BE2C (cell line): ENCODE measurements around the gene MAPRE3.
A peak's percentile ranks its signal among the peaks of the same experiment; 100 is the strongest.

Experiments
- DNase-seq: peaks from one replicate; pipeline ENCODE4 v3.0.0-alpha.2; 2020
- H3K27me3 ChIP-seq: fragments of 250-450 bp; sonication (Bioruptor Pico); 2 replicates; pipeline ENCODE4 v1.5.1; 2020; ENCODE audit warnings: mild to moderate bottlenecking
- H3K36me3 ChIP-seq: fragments of 250-450 bp; sonication (Bioruptor Pico); 2 replicates; pipeline ENCODE4 v1.5.1; 2020; ENCODE audit warnings: mild to moderate bottlenecking
- H3K4me1 ChIP-seq: fragments of 250-450 bp; sonication (Bioruptor Pico); 2 replicates; pipeline ENCODE4 v1.5.1; 2020
- H3K4me3 ChIP-seq: 2 replicates; pipeline ENCODE4 v1.5.1; 2011; ENCODE audit warnings: low read depth, low read length
- H3K9me3 ChIP-seq: fragments of 250-450 bp; sonication (Bioruptor Pico); 2 replicates; pipeline ENCODE4 v1.5.1; 2020
- TF ChIP-seq, protein P1 (sequence below): IDR thresholded peaks from 2 replicates; pipeline ENCODE4 v1.5.1; 2012; ENCODE audit warnings: mild to moderate bottlenecking, low read depth, low read length

Gene MAPRE3

DNA sequence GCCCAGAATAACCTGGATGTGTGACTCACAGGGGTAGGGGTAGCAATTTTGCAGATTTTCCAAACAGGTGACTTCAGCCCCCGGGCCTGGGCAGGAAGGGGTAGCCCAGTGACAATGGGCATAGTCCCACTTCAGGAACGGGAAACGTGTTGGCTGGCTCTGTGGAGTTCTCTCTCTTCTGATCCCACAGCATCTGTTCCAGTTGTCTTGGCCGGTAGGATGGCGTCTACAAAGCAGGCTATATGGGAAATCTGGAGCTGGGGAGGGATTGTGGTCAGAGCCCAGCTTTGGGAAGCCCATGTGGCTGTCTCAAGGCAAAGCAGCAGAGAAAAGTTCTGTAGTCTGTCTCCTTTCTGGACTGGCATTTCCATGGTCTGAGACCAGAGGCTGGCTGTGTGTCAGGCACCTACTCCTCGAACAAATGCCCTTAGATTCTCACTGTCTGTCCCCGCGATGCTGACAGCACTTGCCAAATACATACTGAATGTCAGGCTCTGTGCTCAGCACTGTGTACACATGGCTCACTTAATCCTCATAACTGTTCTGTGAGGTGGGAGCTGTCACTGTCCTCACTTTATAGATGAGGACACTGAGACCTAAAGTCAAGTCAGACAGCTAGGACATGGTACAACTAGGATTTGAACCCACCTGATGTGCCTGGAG, 44.5 kb downstream of the MAPRE3 start:
- no peaks in the 10 kb centered on the region for H3K36me3 ChIP-seq
- H3K9me3 ChIP-seq, result no peaks in the 10 kb centered on the region; the same call in none of the 2 replicates
- H3K4me1 ChIP-seq, result peaks cover 16% of the 10 kb centered on the region
- TF ChIP-seq, protein P1, sequence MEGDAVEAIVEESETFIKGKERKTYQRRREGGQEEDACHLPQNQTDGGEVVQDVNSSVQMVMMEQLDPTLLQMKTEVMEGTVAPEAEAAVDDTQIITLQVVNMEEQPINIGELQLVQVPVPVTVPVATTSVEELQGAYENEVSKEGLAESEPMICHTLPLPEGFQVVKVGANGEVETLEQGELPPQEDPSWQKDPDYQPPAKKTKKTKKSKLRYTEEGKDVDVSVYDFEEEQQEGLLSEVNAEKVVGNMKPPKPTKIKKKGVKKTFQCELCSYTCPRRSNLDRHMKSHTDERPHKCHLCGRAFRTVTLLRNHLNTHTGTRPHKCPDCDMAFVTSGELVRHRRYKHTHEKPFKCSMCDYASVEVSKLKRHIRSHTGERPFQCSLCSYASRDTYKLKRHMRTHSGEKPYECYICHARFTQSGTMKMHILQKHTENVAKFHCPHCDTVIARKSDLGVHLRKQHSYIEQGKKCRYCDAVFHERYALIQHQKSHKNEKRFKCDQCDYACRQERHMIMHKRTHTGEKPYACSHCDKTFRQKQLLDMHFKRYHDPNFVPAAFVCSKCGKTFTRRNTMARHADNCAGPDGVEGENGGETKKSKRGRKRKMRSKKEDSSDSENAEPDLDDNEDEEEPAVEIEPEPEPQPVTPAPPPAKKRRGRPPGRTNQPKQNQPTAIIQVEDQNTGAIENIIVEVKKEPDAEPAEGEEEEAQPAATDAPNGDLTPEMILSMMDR, result no peak
- no peaks in the 10 kb centered on the region for H3K27me3 ChIP-seq
- no peak for DNase-seq
- H3K4me3 ChIP-seq, result no peak overlapping the region

DNA sequence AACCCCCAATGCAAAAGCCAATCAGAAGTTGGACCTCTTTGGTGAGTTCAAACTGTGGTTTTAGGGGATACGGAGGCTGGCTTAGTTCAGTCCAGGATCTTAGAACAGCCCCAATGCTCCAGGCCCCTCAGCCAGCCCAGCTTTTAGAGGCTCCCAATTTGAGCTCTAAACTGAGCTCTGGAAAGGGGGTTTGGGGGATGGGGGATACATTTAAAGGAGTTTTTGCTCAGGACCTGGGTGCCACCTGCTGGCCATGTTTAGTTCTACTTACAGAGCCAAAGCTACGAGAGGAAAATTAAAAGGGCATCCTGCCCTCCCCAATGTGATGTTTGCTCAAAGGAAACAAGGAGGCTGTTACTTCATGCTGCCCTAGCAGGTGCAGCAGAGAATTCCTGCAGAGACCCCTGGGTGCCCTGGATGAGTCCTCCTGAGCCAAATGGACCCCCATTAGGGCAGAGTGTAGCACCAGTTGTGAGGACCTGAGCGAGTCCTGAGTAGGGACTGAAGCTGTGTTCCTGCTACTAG, 46.4 kb downstream of the MAPRE3 start:
- Histone ChIP-seq H3K4me3 (no peak overlapping the region), H3K27me3 (no peaks in the 10 kb centered on the region), H3K9me3 (no peaks in the 10 kb centered on the region; the same call in none of the 2 replicates), H3K36me3 (no peaks in the 10 kb centered on the region), H3K4me1 (peaks cover 21% of the 10 kb centered on the region)
- TF ChIP-seq, protein P1, result peak; percentile 83
- DNase-seq, result peak; percentile 81

DNA sequence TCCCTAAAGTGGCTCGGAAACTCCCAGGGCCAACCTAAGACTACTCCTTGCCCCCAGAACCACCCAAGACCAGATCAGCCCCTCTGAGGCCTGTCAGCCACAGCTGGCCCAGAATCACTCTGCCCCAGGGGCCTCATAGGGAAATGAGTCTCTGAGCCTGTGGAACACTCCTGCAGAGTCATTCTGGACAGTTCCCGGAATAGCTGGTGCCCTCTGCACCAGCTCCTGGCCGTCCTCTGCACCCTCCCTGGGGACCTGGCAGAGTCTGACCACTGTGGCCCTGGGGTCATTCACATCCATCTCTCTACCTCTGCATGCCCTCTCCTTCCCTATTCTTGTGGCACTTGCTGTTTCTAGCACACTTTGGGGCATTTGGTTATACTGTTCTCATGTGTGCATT, 47.7 kb downstream of the MAPRE3 start:
- H3K36me3 ChIP-seq, result peaks cover 5% of the 10 kb centered on the region
- H3K9me3 ChIP-seq, result no peaks in the 10 kb centered on the region; the same call in none of the 2 replicates
- TF ChIP-seq, protein P1, result no peak
- no peaks in the 10 kb centered on the region for H3K27me3 ChIP-seq
- H3K4me3 ChIP-seq, result no peak overlapping the region
- no peak for DNase-seq
- peaks cover 21% of the 10 kb centered on the region for H3K4me1 ChIP-seq

DNA sequence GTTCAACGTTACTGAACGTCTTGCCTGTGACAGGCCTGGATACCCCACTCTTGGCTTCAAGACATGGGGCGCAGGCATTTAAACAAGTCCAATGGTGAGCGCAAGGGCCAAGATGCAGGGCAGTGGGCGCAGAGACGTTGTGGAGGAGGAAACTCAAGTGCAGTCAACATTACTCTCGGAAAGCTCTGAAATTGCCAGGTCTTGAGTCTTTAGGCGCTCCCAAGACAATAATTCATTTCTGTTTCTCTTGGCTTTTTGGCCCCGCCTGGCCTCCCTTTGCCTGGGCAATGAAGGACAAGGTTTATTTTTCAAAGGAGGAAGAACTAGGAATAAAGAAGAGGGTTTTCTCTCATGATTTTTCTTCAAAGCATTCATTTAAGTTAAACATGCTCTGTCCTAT, 49.0 kb downstream of the MAPRE3 start:
- TF ChIP-seq, protein P1, result no peak
- Histone ChIP-seq H3K4me3 (no peak overlapping the region), H3K4me1 (peaks cover 21% of the 10 kb centered on the region), H3K27me3 (no peaks in the 10 kb centered on the region), H3K9me3 (no peaks in the 10 kb centered on the region), H3K36me3 (peaks cover 11% of the 10 kb centered on the region)
- no peak for DNase-seq

DNA sequence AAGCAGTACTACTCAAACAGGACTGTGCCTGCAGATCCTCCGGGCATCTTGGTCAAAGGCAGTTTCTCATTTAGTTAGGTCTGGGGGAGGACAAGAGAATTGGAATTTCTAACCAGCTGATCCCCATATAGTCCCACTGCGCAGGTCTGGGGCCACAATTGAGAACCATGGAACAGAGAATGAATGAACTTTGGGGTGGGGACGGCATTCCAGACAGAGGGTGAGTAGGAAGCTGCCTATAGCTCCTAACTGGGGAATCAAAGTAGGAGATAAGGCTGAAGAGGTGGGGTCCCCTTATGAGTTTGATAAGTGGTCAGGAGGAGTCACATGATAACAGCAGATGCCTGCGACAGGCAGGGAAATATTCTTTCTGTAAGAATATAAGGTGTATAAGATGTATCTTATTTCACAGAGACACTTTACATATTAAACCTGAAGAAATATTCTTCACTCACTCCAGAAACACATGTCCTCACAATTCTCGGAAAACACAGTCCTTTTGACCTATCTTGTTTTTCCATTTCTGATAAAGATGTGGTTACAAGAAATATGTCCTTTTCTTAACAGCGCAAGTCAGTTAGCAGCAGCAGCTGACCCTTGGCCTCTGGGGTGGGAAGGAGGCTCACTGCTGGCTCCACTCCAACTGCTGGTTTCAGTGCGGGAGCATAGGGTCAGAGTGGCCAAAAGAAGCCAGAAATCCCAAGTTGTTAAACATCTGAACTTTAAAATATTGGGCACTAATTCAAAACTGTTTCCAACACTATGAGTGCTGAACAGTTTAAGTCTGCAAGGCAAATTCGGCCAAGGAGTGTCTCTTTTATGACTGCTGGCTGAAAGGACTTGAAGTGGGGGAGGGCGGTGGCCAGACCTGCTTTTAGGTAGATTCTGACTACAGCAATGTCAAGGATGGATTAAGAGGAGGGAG, 49.8 kb downstream of the MAPRE3 start:
- H3K27me3 ChIP-seq, result no peaks in the 10 kb centered on the region

More for the DNA sequence above, 49.8 kb downstream of the MAPRE3 start:
- TF ChIP-seq, protein P1, result no peak
- H3K9me3 ChIP-seq, result no peaks in the 10 kb centered on the region
- DNase-seq, result no peak
- H3K36me3 ChIP-seq, result peaks cover 11% of the 10 kb centered on the region
- no peak overlapping the region for H3K4me3 ChIP-seq
- peaks cover 20% of the 10 kb centered on the region for H3K4me1 ChIP-seq
